ENCODE measurements around the gene PPEF1. TPM values are rescaled to one million over a fixed set of nuclear protein-coding genes. Genes with fewer than 3 reads are reported as not detected.
A peak's percentile ranks its signal among the peaks of the same experiment; 100 is the strongest.

PPEF1 gene
- polyA plus RNA-seq, 4 donors, result 0.10 to 0.34 TPM; not detected in 2

DNA sequence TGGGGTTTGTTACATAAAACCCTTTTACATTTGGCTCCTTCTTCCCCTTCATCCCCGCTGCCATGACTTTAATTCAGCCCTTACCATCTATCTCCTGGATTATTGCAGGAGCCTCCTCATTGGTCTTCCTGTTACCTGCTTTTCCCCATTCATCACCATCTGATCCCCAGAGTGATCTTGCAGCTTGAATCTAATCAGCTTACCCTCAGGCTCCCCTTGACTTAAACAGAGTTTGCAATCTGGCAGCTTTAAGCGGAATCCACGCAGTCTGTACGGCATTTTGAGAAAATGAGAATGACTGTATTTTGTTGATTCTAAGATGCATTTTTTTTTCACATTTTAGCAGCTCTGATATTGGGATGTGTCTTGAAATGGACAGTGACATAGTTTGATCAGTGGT is 14.9 kb upstream of the PPEF1 start:
- H3K4me3 ChIP-seq (ENCODE audit: low read depth in 1 of 3, low read length in 3 of 3), result no peak overlapping the region
- no peaks in the 10 kb centered on the region for H3K27me3 ChIP-seq (ENCODE audit: control insufficient read depth in 3 of 3, insufficient read depth in 3 of 3, low read length in 3 of 3)
- no peak for FAIRE-seq
- H3K4me1 ChIP-seq (ENCODE audit: control insufficient read depth in 3 of 3, insufficient read depth in 2 of 3, low read depth in 1 of 3, low read length in 2 of 3), result no peaks in the 10 kb centered on the region
- H3K36me3 ChIP-seq (ENCODE audit: control insufficient read depth in 3 of 3, insufficient read depth in 2 of 3, low read depth in 1 of 3, low read length in 3 of 3), result no peaks in the 10 kb centered on the region
- DNase-seq, result no peak
- H3K9me3 ChIP-seq (ENCODE audit: control insufficient read depth in 2 of 2, insufficient read depth in 1 of 2, low read depth in 1 of 2, low read length in 1 of 2), result peaks cover 0 to 6% of the 10 kb centered on the region in 2 donors
- H3K27ac ChIP-seq (ENCODE audit: low read depth in 1 of 3, low read length in 2 of 3), result no peak overlapping the region
- 87 to 93% (median 87%) methylated on average over 4 of the region's 4 CpGs for WGBS, 3 donors

- Histone ChIP-seq H3K27me3 (ENCODE audit: control insufficient read depth in 3 of 3, insufficient read depth in 3 of 3, low read length in 3 of 3) (no peaks in the 10 kb centered on the region), H3K4me3 (ENCODE audit: low read depth in 1 of 3, low read length in 3 of 3) (no peak overlapping the region), H3K36me3 (ENCODE audit: control insufficient read depth in 3 of 3, insufficient read depth in 2 of 3, low read depth in 1 of 3, low read length in 3 of 3) (no peaks in the 10 kb centered on the region), H3K4me1 (ENCODE audit: control insufficient read depth in 3 of 3, insufficient read depth in 2 of 3, low read depth in 1 of 3, low read length in 2 of 3) (no peaks in the 10 kb centered on the region), H3K9me3 (ENCODE audit: control insufficient read depth in 2 of 2, insufficient read depth in 1 of 2, low read depth in 1 of 2, low read length in 1 of 2) (peaks cover 0 to 6% of the 10 kb centered on the region in 2 donors), H3K27ac (ENCODE audit: low read depth in 1 of 3, low read length in 2 of 3) (no peak overlapping the region)
- DNase-seq (no peak), FAIRE-seq (no peak)
- 88 to 92% (median 92%) methylated on average over 3 of the region's 3 CpGs for WGBS, 3 donors
Measured at GRCh38 chrX:18696653-18697052, 10.8 kb upstream of the PPEF1 start.

DNA sequence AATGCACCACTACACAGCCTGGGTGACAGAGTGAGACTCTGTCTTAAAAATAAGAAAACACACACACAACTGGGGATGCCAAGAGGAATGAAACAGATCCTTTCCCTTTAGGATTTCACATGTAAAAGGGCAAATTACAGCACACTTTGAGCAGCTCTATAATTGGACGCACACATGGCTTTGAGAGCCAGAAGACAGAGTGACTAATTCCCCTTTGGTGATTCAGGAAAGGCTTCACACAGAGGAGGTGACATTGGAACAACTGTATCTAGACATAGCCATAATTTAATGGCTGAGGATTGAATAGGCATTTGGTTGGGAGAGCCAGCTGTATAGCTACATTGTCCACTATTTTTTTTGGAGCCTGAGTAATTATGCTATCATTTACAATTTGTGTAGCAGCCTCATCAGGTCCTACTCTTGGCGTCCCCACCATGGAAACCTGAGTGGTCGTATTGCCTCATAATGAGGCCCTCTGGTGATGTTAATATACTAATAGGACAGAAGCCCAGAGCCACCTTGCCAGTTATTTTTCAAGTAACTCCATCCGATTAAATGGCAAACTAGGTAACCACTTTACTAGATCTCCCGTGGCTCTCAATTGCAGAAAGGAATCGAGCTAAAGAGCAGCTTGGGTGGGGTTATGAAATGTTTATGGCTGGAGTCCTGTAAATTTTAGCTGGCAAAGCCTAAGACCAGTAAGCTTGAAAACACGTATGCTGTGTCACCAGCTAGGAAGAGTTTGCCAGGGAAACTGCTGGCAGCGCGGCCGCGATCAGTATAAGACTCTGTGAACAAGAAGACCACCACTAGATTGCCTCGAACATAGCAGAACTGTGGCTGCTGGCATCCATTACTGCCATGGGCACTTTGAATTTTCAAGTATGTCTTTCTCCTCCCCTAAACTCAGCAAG is 8.5 kb upstream of the PPEF1 start:
- no peak for FAIRE-seq
- Histone ChIP-seq H3K27ac (ENCODE audit: low read depth in 1 of 3, low read length in 2 of 3) (no peak overlapping the region), H3K27me3 (ENCODE audit: control insufficient read depth in 3 of 3, insufficient read depth in 3 of 3, low read length in 3 of 3) (no peaks in the 10 kb centered on the region), H3K36me3 (ENCODE audit: control insufficient read depth in 3 of 3, insufficient read depth in 2 of 3, low read depth in 1 of 3, low read length in 3 of 3) (no peaks in the 10 kb centered on the region), H3K4me1 (ENCODE audit: control insufficient read depth in 3 of 3, insufficient read depth in 2 of 3, low read depth in 1 of 3, low read length in 2 of 3) (no peaks in the 10 kb centered on the region), H3K4me3 (ENCODE audit: low read depth in 1 of 3, low read length in 3 of 3) (no peak overlapping the region), H3K9me3 (ENCODE audit: control insufficient read depth in 2 of 2, insufficient read depth in 1 of 2, low read depth in 1 of 2, low read length in 1 of 2) (peaks cover 0 to 6% of the 10 kb centered on the region in 2 donors)
- WGBS, 3 donors, result 89 to 91% (median 89%) methylated on average over 12 of the region's 12 CpGs
- no peak for DNase-seq

GRCh38 chrX:18701621-18702361 is 5.7 kb upstream of the PPEF1 start:
- 51 to 72% (median 60%) methylated on average over 5 of the region's 5 CpGs for WGBS, 3 donors
- Histone ChIP-seq H3K4me3 (ENCODE audit: low read depth in 1 of 3, low read length in 3 of 3) (no peak overlapping the region), H3K27me3 (ENCODE audit: control insufficient read depth in 3 of 3, insufficient read depth in 3 of 3, low read length in 3 of 3) (no peaks in the 10 kb centered on the region), H3K36me3 (ENCODE audit: control insufficient read depth in 3 of 3, insufficient read depth in 2 of 3, low read depth in 1 of 3, low read length in 3 of 3) (no peaks in the 10 kb centered on the region), H3K4me1 (ENCODE audit: control insufficient read depth in 3 of 3, insufficient read depth in 2 of 3, low read depth in 1 of 3, low read length in 2 of 3) (no peaks in the 10 kb centered on the region), H3K9me3 (ENCODE audit: control insufficient read depth in 2 of 2, insufficient read depth in 1 of 2, low read depth in 1 of 2, low read length in 1 of 2) (no peaks in the 10 kb centered on the region), H3K27ac (ENCODE audit: low read depth in 1 of 3, low read length in 2 of 3) (no peak overlapping the region)
- no peak for FAIRE-seq
- no peak for DNase-seq

DNA sequence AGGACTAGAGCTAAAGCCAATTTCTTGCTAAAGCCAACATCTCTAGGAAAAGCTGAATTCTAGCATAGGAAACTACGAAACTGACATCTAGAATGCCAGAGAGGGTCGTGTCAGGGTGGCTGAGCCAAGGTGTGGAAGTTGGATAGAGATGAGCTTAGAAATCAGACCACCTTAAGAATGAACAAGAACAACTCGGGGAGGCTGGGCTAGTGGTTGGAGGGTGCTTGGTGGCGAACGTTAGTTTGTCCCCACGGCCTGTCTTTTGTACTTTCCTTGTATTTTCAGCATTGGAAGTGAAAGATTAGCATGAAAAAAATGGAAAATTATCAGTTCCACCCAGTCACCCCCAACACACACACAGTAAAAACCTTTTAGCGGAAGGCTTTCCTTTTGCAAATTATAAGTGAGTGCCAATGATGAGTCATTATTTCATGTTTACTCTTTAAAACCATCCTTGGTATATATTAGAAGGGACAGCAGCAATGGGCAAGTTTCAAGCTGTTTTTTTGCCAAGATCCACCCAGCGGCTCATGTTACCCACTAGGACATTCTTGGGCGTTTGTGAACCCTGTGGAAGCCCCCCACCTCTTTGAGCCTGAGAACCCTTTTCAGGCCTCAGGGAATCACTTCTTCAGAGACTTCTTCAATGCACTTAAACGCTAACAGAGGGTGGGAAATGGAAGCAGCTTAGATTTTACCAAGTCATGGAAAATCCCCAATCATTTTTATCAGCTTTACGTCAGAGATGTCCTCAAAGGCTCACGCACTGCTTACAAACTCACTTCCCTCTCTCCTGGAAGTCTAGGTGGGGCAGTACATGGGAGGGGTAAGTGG is 4.9 kb upstream of the PPEF1 start:
- no peak for DNase-seq
- Histone ChIP-seq H3K36me3 (ENCODE audit: control insufficient read depth in 3 of 3, insufficient read depth in 2 of 3, low read depth in 1 of 3, low read length in 3 of 3) (no peaks in the 10 kb centered on the region), H3K4me3 (ENCODE audit: low read depth in 1 of 3, low read length in 3 of 3) (no peak overlapping the region), H3K4me1 (ENCODE audit: control insufficient read depth in 3 of 3, insufficient read depth in 2 of 3, low read depth in 1 of 3, low read length in 2 of 3) (no peaks in the 10 kb centered on the region), H3K9me3 (ENCODE audit: control insufficient read depth in 2 of 2, insufficient read depth in 1 of 2, low read depth in 1 of 2, low read length in 1 of 2) (no peaks in the 10 kb centered on the region), H3K27ac (ENCODE audit: low read depth in 1 of 3, low read length in 2 of 3) (peak overlapping the region in 1 of 3 donors; percentile 58), H3K27me3 (ENCODE audit: control insufficient read depth in 3 of 3, insufficient read depth in 3 of 3, low read length in 3 of 3) (no peaks in the 10 kb centered on the region)
- FAIRE-seq, result no peak
- WGBS, 3 donors, result 62 to 73% (median 68%) methylated on average over 12 of the region's 12 CpGs

DNA sequence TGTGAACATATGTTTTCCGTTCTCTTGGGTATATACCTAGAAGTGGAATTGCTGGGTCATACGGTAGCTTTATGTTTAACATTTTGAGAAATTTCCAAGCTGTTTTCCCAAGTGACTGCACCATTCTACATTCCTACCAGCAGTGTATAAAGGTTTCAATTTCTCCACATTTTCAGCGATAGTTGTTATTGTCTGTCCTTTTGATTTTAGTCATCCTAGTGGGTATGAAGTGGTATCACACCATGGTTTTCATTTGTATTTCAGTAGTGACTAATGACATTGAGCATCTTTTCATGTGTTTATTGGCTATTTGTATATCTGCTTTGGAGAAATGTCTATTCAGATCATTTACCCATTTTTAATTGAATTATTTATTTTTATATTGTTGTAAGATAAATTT is 2.4 kb downstream of the PPEF1 start:
- no peaks in the 10 kb centered on the region for H3K36me3 ChIP-seq (ENCODE audit: control insufficient read depth in 3 of 3, insufficient read depth in 2 of 3, low read depth in 1 of 3, low read length in 3 of 3)
- FAIRE-seq (peak; percentile 30), DNase-seq (no peak)
- WGBS, 3 donors, result 73 to 92% (median 82%) methylated on average over 3 of the region's 3 CpGs
- H3K9me3 ChIP-seq (ENCODE audit: control insufficient read depth in 2 of 2, insufficient read depth in 1 of 2, low read depth in 1 of 2, low read length in 1 of 2), result no peaks in the 10 kb centered on the region
- no peaks in the 10 kb centered on the region for H3K27me3 ChIP-seq (ENCODE audit: control insufficient read depth in 3 of 3, insufficient read depth in 3 of 3, low read length in 3 of 3)
- no peaks in the 10 kb centered on the region for H3K4me1 ChIP-seq (ENCODE audit: control insufficient read depth in 3 of 3, insufficient read depth in 2 of 3, low read depth in 1 of 3, low read length in 2 of 3)
- no peak overlapping the region for H3K27ac ChIP-seq (ENCODE audit: low read depth in 1 of 3, low read length in 2 of 3)
- no peak overlapping the region for H3K4me3 ChIP-seq (ENCODE audit: low read depth in 1 of 3, low read length in 3 of 3)

DNA sequence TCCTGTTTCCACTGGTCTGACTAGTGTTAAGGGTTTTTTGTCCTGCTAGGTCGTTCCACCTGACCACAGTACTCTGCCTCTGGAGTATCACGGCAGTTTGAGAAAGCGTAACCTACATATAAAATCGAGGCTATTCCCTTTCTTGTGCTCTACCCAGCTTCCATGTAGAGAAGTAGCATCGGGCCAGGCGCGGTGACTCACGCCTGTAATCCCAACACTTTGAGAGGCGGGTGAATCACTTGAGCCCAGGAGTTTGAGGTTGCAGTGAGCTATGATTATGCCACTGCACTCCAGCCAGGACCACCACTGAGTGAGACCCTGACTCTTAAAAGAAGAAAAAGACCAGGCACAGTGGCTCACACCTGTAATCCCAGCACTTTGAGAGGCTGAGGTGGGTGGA is 7.5 kb downstream of the PPEF1 start:
- H3K4me1 ChIP-seq (ENCODE audit: control insufficient read depth in 3 of 3, insufficient read depth in 2 of 3, low read depth in 1 of 3, low read length in 2 of 3), result no peaks in the 10 kb centered on the region
- H3K9me3 ChIP-seq (ENCODE audit: control insufficient read depth in 2 of 2, insufficient read depth in 1 of 2, low read depth in 1 of 2, low read length in 1 of 2), result no peaks in the 10 kb centered on the region
- H3K27me3 ChIP-seq (ENCODE audit: control insufficient read depth in 3 of 3, insufficient read depth in 3 of 3, low read length in 3 of 3), result no peaks in the 10 kb centered on the region
- no peak overlapping the region for H3K4me3 ChIP-seq (ENCODE audit: low read depth in 1 of 3, low read length in 3 of 3)
- no peak overlapping the region for H3K27ac ChIP-seq (ENCODE audit: low read depth in 1 of 3, low read length in 2 of 3)
- no peaks in the 10 kb centered on the region for H3K36me3 ChIP-seq (ENCODE audit: control insufficient read depth in 3 of 3, insufficient read depth in 2 of 3, low read depth in 1 of 3, low read length in 3 of 3)
- DNase-seq, result no peak
- FAIRE-seq, result no peak
- WGBS, 3 donors, result 88 to 92% (median 89%) methylated on average over 9 of the region's 9 CpGs

- WGBS, 3 donors, result 61 to 83% (median 81%) methylated on average over 4 of the region's 4 CpGs
- no peak overlapping the region for H3K27ac ChIP-seq (ENCODE audit: low read depth in 1 of 3, low read length in 2 of 3)
- H3K27me3 ChIP-seq (ENCODE audit: control insufficient read depth in 3 of 3, insufficient read depth in 3 of 3, low read length in 3 of 3), result peaks cover 0 to 3% (median 0%) of the 10 kb centered on the region in 3 donors
- no peaks in the 10 kb centered on the region for H3K9me3 ChIP-seq (ENCODE audit: control insufficient read depth in 2 of 2, insufficient read depth in 1 of 2, low read depth in 1 of 2, low read length in 1 of 2)
- H3K36me3 ChIP-seq (ENCODE audit: control insufficient read depth in 3 of 3, insufficient read depth in 2 of 3, low read depth in 1 of 3, low read length in 3 of 3), result no peaks in the 10 kb centered on the region
- H3K4me3 ChIP-seq (ENCODE audit: low read depth in 1 of 3, low read length in 3 of 3), result no peak overlapping the region
- DNase-seq (no peak), FAIRE-seq (no peak)
- H3K4me1 ChIP-seq (ENCODE audit: control insufficient read depth in 3 of 3, insufficient read depth in 2 of 3, low read depth in 1 of 3, low read length in 2 of 3), result no peaks in the 10 kb centered on the region
Measured at GRCh38 chrX:18719852-18720251, 12.4 kb downstream of the PPEF1 start.
